ENCODE results near the gene CCDC167.

Gene CCDC167

DNA sequence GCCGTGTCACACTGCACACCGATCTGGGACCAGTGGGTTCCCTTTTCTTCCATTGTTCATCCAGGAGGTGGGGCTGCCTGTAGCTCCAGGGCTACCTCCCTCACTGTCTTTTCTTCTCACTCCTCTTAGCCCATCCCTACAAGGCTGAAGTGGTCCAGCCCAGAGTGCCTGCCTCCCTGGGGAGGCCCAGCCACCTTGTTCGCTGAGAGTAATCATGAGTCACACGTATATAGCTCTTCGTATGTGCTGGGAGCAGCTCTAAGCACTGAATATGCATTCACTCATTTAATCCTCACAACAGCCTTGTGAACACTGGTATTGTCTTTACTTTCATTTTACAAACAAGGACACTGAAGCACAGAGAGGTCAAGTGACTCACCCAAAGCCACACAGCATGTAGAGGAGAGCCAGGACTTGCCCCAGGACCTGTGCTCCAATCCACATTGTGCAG, 14.7 kb upstream of the CCDC167 start:
- TF ChIP-seq, protein P1, sequence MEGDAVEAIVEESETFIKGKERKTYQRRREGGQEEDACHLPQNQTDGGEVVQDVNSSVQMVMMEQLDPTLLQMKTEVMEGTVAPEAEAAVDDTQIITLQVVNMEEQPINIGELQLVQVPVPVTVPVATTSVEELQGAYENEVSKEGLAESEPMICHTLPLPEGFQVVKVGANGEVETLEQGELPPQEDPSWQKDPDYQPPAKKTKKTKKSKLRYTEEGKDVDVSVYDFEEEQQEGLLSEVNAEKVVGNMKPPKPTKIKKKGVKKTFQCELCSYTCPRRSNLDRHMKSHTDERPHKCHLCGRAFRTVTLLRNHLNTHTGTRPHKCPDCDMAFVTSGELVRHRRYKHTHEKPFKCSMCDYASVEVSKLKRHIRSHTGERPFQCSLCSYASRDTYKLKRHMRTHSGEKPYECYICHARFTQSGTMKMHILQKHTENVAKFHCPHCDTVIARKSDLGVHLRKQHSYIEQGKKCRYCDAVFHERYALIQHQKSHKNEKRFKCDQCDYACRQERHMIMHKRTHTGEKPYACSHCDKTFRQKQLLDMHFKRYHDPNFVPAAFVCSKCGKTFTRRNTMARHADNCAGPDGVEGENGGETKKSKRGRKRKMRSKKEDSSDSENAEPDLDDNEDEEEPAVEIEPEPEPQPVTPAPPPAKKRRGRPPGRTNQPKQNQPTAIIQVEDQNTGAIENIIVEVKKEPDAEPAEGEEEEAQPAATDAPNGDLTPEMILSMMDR (IDR thresholded peaks at IDR 0.05; ENCODE audit: borderline replicate concordance, control extremely low read depth, extremely low read depth, insufficient read depth, missing control alignments), result no peak
- DNase-seq (ENCODE audit: low spot score), result no peak
- in situ Hi-C loops (cut with MboI; ENCODE audit: low sequenced_read_pairs, unreplicated experiment), result no loop called here

DNA sequence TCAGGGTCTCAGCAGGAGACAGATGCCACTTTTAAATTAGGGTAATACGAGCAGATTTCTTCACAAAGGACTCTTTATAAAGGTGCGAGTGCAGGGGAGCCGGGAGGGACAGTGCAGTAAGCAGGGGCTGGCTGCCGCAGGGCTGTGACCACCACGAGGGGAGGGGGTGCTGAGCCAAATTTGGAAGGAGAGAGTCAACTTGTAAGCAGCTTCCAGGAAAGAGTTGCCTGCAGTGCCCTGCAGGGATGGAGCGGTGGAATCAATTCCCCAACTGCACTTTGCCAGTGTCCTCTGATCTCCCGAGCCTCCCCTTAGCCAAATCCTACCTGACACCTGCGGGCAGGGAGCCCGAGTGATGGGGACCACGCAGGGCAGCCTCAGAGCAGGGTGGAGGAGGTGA, 13.9 kb upstream of the CCDC167 start:
- TF ChIP-seq, protein P1 (IDR thresholded peaks at IDR 0.05; ENCODE audit: borderline replicate concordance, control extremely low read depth, extremely low read depth, insufficient read depth, missing control alignments), result no peak
- in situ Hi-C loops (cut with MboI; ENCODE audit: low sequenced_read_pairs, unreplicated experiment), result no loop called here
- no peak for DNase-seq (ENCODE audit: low spot score)

DNA sequence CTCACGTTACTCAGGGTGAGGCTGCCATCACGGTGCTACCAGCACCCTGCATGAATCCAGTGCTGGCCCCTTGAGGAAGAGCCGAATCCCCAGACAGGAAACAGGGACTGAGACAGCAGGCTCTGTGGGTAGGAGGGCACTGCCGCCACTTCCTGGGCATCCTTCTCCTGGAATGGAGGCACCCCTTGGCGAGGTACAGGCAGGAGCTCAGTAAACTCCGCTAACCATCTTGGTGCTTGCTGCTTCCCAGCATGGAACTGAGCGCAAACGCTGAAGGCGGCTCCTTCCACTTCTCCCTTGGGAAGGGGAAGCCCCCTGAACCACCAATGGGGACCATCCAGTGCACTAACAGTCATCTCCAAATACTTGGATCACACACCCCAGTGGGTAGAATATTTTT, 13.5 kb upstream of the CCDC167 start:
- no peak for DNase-seq (ENCODE audit: low spot score)
- in situ Hi-C loops (cut with MboI; ENCODE audit: low sequenced_read_pairs, unreplicated experiment), result no loop called here
- TF ChIP-seq, protein P1 (IDR thresholded peaks at IDR 0.05; ENCODE audit: borderline replicate concordance, control extremely low read depth, extremely low read depth, insufficient read depth, missing control alignments), result no peak

DNA sequence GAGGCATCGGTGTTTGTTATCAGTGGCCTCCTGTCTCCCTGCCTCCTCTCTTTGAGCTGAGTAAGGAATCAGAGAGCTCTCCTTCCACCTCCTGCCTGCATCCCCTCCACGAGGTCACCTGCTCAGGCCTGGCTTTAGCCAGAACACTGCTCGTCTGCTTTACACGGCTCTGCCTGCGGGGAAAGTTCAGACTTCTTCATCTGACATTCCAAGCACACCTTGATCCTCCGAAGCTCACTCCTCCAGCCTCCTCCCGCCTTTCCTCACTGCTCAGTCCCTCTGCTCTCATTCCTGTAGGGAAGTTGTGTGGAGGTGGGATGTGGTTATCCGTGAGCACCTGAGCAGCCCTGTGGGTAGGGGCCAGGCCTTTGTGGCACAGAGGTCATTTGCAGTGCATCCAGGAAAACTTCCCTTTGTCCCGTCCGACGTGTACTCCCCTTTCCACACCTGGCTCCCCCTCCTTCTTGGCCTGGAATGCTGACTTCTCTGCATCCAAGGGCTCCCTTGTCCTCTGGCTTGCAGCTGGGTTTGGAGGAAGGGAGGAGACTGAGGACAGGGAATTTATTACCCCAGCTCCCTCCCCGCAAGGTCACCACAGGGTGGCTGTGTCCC, 12.8 kb upstream of the CCDC167 start:
- TF ChIP-seq, protein P1 (IDR thresholded peaks at IDR 0.05; ENCODE audit: borderline replicate concordance, control extremely low read depth, extremely low read depth, insufficient read depth, missing control alignments), result no peak
- in situ Hi-C loops (cut with MboI; ENCODE audit: low sequenced_read_pairs, unreplicated experiment), result no loop called here
- no peak for DNase-seq (ENCODE audit: low spot score)

DNA sequence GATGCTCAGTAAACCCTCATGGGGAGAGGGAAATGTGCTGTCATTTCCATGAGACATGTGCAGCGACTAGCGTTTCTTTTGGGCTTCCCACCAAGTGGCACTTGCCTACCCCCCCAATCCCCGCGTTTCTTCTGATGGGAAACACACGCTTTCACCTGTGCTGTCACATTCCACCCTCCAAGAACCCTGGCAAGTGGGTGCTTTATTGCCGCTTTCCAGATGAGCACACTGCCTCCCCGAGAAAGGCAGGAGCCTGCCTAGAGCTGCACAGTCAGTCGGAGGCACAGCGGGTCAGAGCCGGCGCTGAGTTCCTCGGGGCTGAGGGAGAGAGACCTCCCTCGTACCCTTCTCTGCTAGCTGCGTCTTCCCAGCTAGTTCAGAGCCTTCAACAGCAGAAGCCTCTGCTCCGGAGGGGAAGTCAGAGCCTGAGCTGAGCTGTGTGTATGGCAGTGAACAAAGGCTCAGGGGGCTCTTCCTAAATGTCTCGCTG, 12.3 kb upstream of the CCDC167 start:
- no peak for DNase-seq (ENCODE audit: low spot score)
- TF ChIP-seq, protein P1 (IDR thresholded peaks at IDR 0.05; ENCODE audit: borderline replicate concordance, control extremely low read depth, extremely low read depth, insufficient read depth, missing control alignments), result no peak
- in situ Hi-C loops (cut with MboI; ENCODE audit: low sequenced_read_pairs, unreplicated experiment), result no loop called here

DNA sequence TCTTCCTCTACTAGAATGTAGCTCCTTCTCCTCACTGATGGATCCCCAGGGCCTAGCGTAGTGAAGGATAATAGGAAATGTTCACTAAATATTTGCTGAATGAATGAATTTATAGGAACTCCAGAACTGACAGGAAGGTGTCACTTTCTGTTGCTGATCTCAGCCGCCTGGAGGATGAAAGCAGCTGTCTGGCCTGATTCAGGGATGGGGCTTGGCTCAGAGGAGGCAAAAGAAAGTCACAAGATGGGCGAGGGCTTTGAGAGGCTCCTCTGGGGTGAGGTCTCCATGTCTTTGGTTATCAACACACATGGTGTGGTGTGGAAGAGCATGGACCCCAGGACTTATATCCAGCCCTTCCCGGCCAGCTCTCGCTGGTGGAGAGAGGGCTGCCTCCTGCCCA, 11.5 kb upstream of the CCDC167 start:
- TF ChIP-seq, protein P1 (IDR thresholded peaks at IDR 0.05; ENCODE audit: borderline replicate concordance, control extremely low read depth, extremely low read depth, insufficient read depth, missing control alignments), result no peak
- DNase-seq (ENCODE audit: low spot score), result no peak
- in situ Hi-C loops (cut with MboI; ENCODE audit: low sequenced_read_pairs, unreplicated experiment), result no loop called here
